HepG2 (cell line): ENCODE results near the gene LAPTM4A. TPM values are rescaled to one million over a fixed set of nuclear protein-coding genes. Genes with fewer than 3 reads are reported as not detected.

ENCODE experiments used
- ATAC-seq: fragments of 200-7000 bp; cut with Tn5 transposase; 3 replicates; pipeline ENCODE4 v1.9.1; 2020; ENCODE audit warnings: mild to moderate bottlenecking, moderate library complexity
- BruUV-seq: library from RNA; stranded (reverse); fragments of 400-500 nt; replicated peaks from 2 replicates; lab custom pipeline; 2021; lab: Mats Ljungman, UMichigan
- CTCF ChIA-PET: fragments of 300-600 bp; formaldehyde crosslinking; extraction: SDS; loops from one replicate; lab custom pipeline; 2021; ENCODE audit warnings: low total read pairs, inconsistent platforms, low intra/inter-chr PET ratio; lab: Yijun Ruan, JAX
- POLR2A ChIA-PET: fragments of 350-600 bp; sonication (Branson Sonifier 250); formaldehyde crosslinking; loops from one replicate; lab custom pipeline; 2020; ENCODE audit warnings: antibody characterized with exemption, inconsistent platforms; lab: Yijun Ruan, JAX
- DNase-seq: peaks from one replicate; pipeline ENCODE4 v3.0.0-alpha.2; 2015; ENCODE audit warnings: low spot score
- FAIRE-seq: peaks from 3 replicates; lab custom pipeline; 2011; peaks lifted over from hg19 to GRCh38; lab: Jason Lieb, UNC
- H2AFZ ChIP-seq: one replicate; pipeline ENCODE4 v1.6.1; 2011; ENCODE audit warnings: low read length, inconsistent platforms
- H3K27ac ChIP-seq: fragments of 300-600 bp; 3 replicates; pipeline ENCODE4 v1.8.0; 2011; ENCODE audit warnings: mixed run types, mild to moderate bottlenecking, mixed read lengths, low read length, inconsistent platforms; ENCODE audit not compliant: insufficient read depth; ENCODE audit errors: extremely low read length
- H3K27me3 ChIP-seq, 2 experiments: fragments of 200-600 bp in 1 of 2; 2 replicates in 1 of 2; 3 replicates in 1 of 2; pipeline versions ENCODE4 v1.6.0 to v1.8.0; 2011; ENCODE audit warnings: low read length in 2 of 2, mild to moderate bottlenecking in 2 of 2, moderate library complexity in 2 of 2, inconsistent platforms in 1 of 2; ENCODE audit not compliant: insufficient read depth in 2 of 2, control insufficient read depth in 1 of 2
- H3K36me3 ChIP-seq, 2 experiments: fragments of 200-600 bp in 1 of 2; replicated peaks in 1 of 2; 2 replicates in 1 of 2; 3 replicates in 1 of 2; pipeline versions ENCODE4 v1.5.1 to v1.8.0; 2011; ENCODE audit warnings: low read length in 2 of 2, inconsistent platforms in 1 of 2; ENCODE audit not compliant: insufficient read depth in 2 of 2, control insufficient read depth in 1 of 2
- H3K4me1 ChIP-seq: 2 replicates; pipeline ENCODE4 v1.5.1; 2012; ENCODE audit warnings: low read length, inconsistent platforms; ENCODE audit not compliant: insufficient read depth
- H3K4me2 ChIP-seq: 2 replicates; pipeline ENCODE4 v1.6.0; 2011; ENCODE audit warnings: low read depth, low read length, inconsistent platforms
- H3K4me3 ChIP-seq, 3 experiments: fragments of 200-600 bp in 1 of 3; sonication (generic), shearing (Covaris generic) in 1 of 3; replicated peaks in 1 of 3; 2 replicates each; pipeline ENCODE4 v1.5.1; 2011 to 2016; ENCODE audit warnings: low read length in 3 of 3, inconsistent platforms in 2 of 3, low read depth in 2 of 3, mild to moderate bottlenecking in 2 of 3, control low read depth in 1 of 3, mixed read lengths in 1 of 3; ENCODE audit not compliant: insufficient read depth in 1 of 3
- H3K79me2 ChIP-seq: one replicate; pipeline ENCODE4 v1.6.1; 2011; ENCODE audit warnings: low read length, inconsistent platforms; ENCODE audit not compliant: insufficient read depth
- H3K9ac ChIP-seq: 2 replicates; pipeline ENCODE4 v1.6.0; 2011; ENCODE audit warnings: mild to moderate bottlenecking, low read depth, low read length, inconsistent platforms; ENCODE audit not compliant: insufficient read depth
- H3K9me3 ChIP-seq: 2 replicates; pipeline ENCODE4 v1.5.1; 2012; ENCODE audit warnings: mild to moderate bottlenecking, low read length
- H4K20me1 ChIP-seq: 2 replicates; pipeline ENCODE4 v1.6.0; 2011; ENCODE audit warnings: inconsistent platforms, mild to moderate bottlenecking, low read length, moderate library complexity; ENCODE audit not compliant: insufficient read depth
- CENPT ChIP-seq: sonication (generic); formaldehyde crosslinking; IDR thresholded peaks from 2 replicates; pipeline ENCODE4 v1.8.0; 2022; ENCODE audit warnings: low read depth, mild to moderate bottlenecking, moderate library complexity, missing genetic modification reagents
- DMTF1 ChIP-seq: sonication (generic); formaldehyde crosslinking; IDR thresholded peaks from 2 replicates; pipeline ENCODE4 v1.4.0; 2020; ENCODE audit warnings: mild to moderate bottlenecking, missing genetic modification reagents
- FIP1L1 ChIP-seq: fragments of 200-400 bp; formaldehyde crosslinking; IDR thresholded peaks from 2 replicates; pipeline ENCODE4 v1.6.1; 2018; ENCODE audit warnings: low read depth, mild to moderate bottlenecking, low read length, moderate library complexity, borderline replicate concordance; ENCODE audit not compliant: insufficient read depth
- GABPB1 ChIP-seq: IDR thresholded peaks from 2 replicates; pipeline ENCODE4 v1.6.1; 2016; ENCODE audit warnings: mild to moderate bottlenecking, missing genetic modification reagents, moderate library complexity, missing compliant biosample characterization
- HNF1A ChIP-seq, 2 experiments: sonication (generic) in 1 of 2; formaldehyde crosslinking in 1 of 2; IDR thresholded peaks; 2 replicates each; pipeline versions ENCODE4 v1.4.0 to v1.6.1; 2016 to 2020; ENCODE audit warnings: borderline replicate concordance in 1 of 2, low read depth in 1 of 2, mild to moderate bottlenecking in 1 of 2, missing genetic modification reagents in 1 of 2
- SRSF9 ChIP-seq: fragments of 200-400 bp; formaldehyde crosslinking; IDR thresholded peaks from 2 replicates; pipeline ENCODE4 v1.6.1; 2018; ENCODE audit warnings: borderline replicate concordance, mild to moderate bottlenecking, low read depth, low read length; ENCODE audit not compliant: insufficient read depth, poor library complexity, severe bottlenecking
- ZNF34 ChIP-seq: sonication (generic); formaldehyde crosslinking; IDR thresholded peaks from 2 replicates; pipeline ENCODE4 v1.4.0; 2020; ENCODE audit warnings: mild to moderate bottlenecking, missing genetic modification reagents, borderline replicate concordance
- ZNF44 ChIP-seq: sonication (generic); formaldehyde crosslinking; IDR thresholded peaks from 2 replicates; pipeline ENCODE4 v1.5.1; 2020; ENCODE audit warnings: mild to moderate bottlenecking, missing genetic modification reagents
- ZNF646 ChIP-seq: sonication (generic); formaldehyde crosslinking; IDR thresholded peaks from 2 replicates; pipeline ENCODE4 v1.9.0; 2021; ENCODE audit warnings: mild to moderate bottlenecking, missing genetic modification reagents
- WGBS: methylation state at CpG from one replicate; pipeline ENCODE4 v1.1.6; 2017; ENCODE audit warnings: low lambda C conversion rate; 5-methylcytosine and 5-hydroxymethylcytosine counted together
- in situ Hi-C: cut with HindIII; loops from 2 replicates; pipeline ENCODE4 v1.10.0; 2017; ENCODE audit warnings: low pct_unique_long_range_greater_than_20kb; ENCODE audit not compliant: extremely low pct_ligation_motif_present
- intact Hi-C: fragments of 100-400 bp; cut with micrococcal nuclease; formaldehyde crosslinking; loops from one replicate; pipeline ENCODE4 v1.10.0; 2022; ENCODE audit not compliant: unreplicated experiment
- polyA plus RNA-seq, 8 experiments: library from polyadenylated mRNA; depleted of rRNA in 3 of 8; stranded (reverse) in 7 of 8; unstranded in 1 of 8; fragments of >200 nt; fragmentation: Illumina TruSeq in 4 of 8; extraction: Trizol in 4 of 8; gene quantifications; 2 replicates each; pipeline versions ENCODE4 v1.2.1 to v1.2.3, GENCODE V29; 2011 to 2016; ENCODE audit warnings: low read depth in 4 of 8, missing spikeins in 1 of 8, mixed read lengths in 1 of 8; ENCODE audit not compliant: insufficient read depth in 1 of 8
- total RNA-seq, 5 experiments: library from RNA; depleted of rRNA; stranded (reverse); fragments of >200 nt; fragmentation: Illumina TruSeq; extraction: Trizol; gene quantifications; 2 replicates each; pipeline ENCODE4 v1.2.3, GENCODE V29; 2016; ENCODE audit warnings: low read depth in 1 of 5

Gene LAPTM4A
- total and polyA plus RNA-seq, 2 of the 13 experiments (the other 11 are each of a cell fraction or from before 2014, with no cell fraction given) = 116 to 558 TPM

- in situ Hi-C loops = no loop called here
- Histone ChIP-seq H4K20me1 (no peaks in the 10 kb centered on the region), H3K4me3 (peak overlapping the region in 1 of 3 experiments; percentile 0; a peak in 1 of 6 replicates), H3K9me3 (no peaks in the 10 kb centered on the region), H3K36me3 (peaks cover 4 to 22% of the 10 kb centered on the region in 2 experiments; a peak in 4 of 5 replicates), H2AFZ (no peak overlapping the region), H3K4me1 (peaks cover 21% of the 10 kb centered on the region), H3K27me3 (no peaks in the 10 kb centered on the region), H3K9ac (no peak overlapping the region), H3K27ac (peak overlapping the region; percentile 53), H3K4me2 (peak overlapping the region; percentile 33), H3K79me2 (no peaks in the 10 kb centered on the region)
- FAIRE-seq (peak; percentile 51), ATAC-seq (peak; percentile 94), DNase-seq (peak; percentile 90)
- WGBS = 18% methylated on average over 4 of the region's 4 CpGs
- intact Hi-C loops = no loop called here
- no TSS peak for BruUV-seq
- POLR2A ChIA-PET = interaction anchor here (1.6 to 5.6 kb wide), 5 partner anchors 12 to 37 kb away, joined by 4 to 42 read pairs (median 7); partner anchors contain the start of genes LAPTM4A, MATN3 and WDR35
- CTCF ChIA-PET = interaction anchor here (1.3 kb wide), 1 partner anchor 12 kb away, joined by 3 read pairs; no protein-coding TSS in a partner anchor
- TF ChIP-seq CENPT (CRISPR knock-in tag) = no peak
- no peak for TF ChIP-seq ZNF34 (CRISPR knock-in tag)
- 0 out of 2 replicates have a peak, but pooled peaks have one; percentile 15 for TF ChIP-seq HNF1A (IDR thresholded peaks at IDR 0.05; ENCODE audit: low read depth)
- peak; percentile 52; the same call in 1 of the 2 replicates for TF ChIP-seq HNF1A (CRISPR knock-in tag; IDR thresholded peaks at IDR 0.05; ENCODE audit: borderline replicate concordance)
- no peak for TF ChIP-seq GABPB1 (CRISPR knock-in tag)
- no peak for TF ChIP-seq ZNF44 (CRISPR knock-in tag)
- TF ChIP-seq DMTF1 (CRISPR knock-in tag) = no peak
- no peak for TF ChIP-seq SRSF9
- TF ChIP-seq FIP1L1 = no peak
- TF ChIP-seq ZNF646 (CRISPR knock-in tag) = no peak
These were observed 24.2 kb downstream of the LAPTM4A start for GRCh38 chr2:20027260-20027677.
